Stimulated activated naive B cell treated with anti-CD40 and anti-IgM and Interleukin-4, amounts not matched to agents 10 μg/mL and 1 μg/mL and 100 μg/mL, for 72 hours (primary cell): ENCODE data around the gene PCBP3.

Experiments
- ATAC-seq, 2 donors: fragments of 150-1000 bp; cut with Tn5 transposase; replicated peaks; 2 replicates each; pipeline ENCODE4 v1.10.0; 2021; ENCODE audit warnings: moderate library complexity in 1 of 2
- DNase-seq: peaks from one replicate; pipeline ENCODE4 v3.0.0; 2021
- H3K27ac Mint-ChIP-seq: one replicate; pipeline ENCODE4 v1.8.0; 2022; ENCODE audit warnings: mild to moderate bottlenecking, mixed read lengths
- H3K27me3 Mint-ChIP-seq, 2 donors: one replicate each; pipeline ENCODE4 v1.8.0; 2022; ENCODE audit warnings: mixed read lengths in 2 of 2
- H3K36me3 Mint-ChIP-seq, 2 donors: one replicate each; pipeline ENCODE4 v1.8.0; 2022; ENCODE audit warnings: mixed read lengths in 2 of 2, mild to moderate bottlenecking in 1 of 2
- H3K4me1 Mint-ChIP-seq, 2 donors: one replicate each; pipeline ENCODE4 v1.8.0; 2022; ENCODE audit warnings: mixed read lengths in 2 of 2, mild to moderate bottlenecking in 1 of 2
- H3K4me3 Mint-ChIP-seq, 2 donors: one replicate each; pipeline ENCODE4 v1.8.0; 2022; ENCODE audit warnings: mild to moderate bottlenecking in 2 of 2, mixed read lengths in 2 of 2, moderate library complexity in 1 of 2
- H3K9me3 Mint-ChIP-seq, 2 donors: one replicate each; pipeline ENCODE4 v1.8.0; 2022; ENCODE audit warnings: mixed read lengths in 2 of 2, mild to moderate bottlenecking in 1 of 2

The PCBP3 gene

DNA sequence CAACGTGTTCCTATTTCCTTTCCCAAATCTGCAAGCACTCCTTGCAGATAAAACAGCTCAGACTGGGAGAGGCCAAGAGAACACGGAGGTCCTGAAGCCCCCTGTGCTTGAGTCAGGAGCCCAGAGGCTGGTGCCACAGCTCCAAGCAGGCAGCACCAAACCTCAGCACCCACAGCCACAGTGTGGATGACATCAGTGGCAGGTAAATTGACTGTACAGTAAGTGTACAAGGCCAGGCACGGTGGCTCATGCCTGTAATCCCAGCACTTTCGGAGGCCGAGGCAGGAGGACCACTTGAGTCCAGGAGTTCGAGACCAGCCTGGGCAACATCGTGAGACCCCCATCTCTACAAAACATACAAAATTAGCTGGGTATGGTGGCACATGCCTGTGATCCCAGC is 336.1 kb downstream of the PCBP3 start:
- H3K27ac Mint-ChIP-seq: no peak overlapping the region
- H3K9me3 Mint-ChIP-seq: peaks cover 3% of the 10 kb centered on the region in 2 donors
- H3K4me3 Mint-ChIP-seq: no peak overlapping the region
- DNase-seq (no peak), ATAC-seq (no peak)
- peaks cover 7 to 16% of the 10 kb centered on the region in 2 donors for H3K4me1 Mint-ChIP-seq
- H3K36me3 Mint-ChIP-seq: no peaks in the 10 kb centered on the region
- H3K27me3 Mint-ChIP-seq: peaks cover 26 to 51% of the 10 kb centered on the region in 2 donors

- Mint-ChIP-seq H3K4me3 (no peak overlapping the region), H3K27me3 (peaks cover 30 to 51% of the 10 kb centered on the region in 2 donors), H3K9me3 (peaks cover 5 to 7% of the 10 kb centered on the region in 2 donors), H3K36me3 (no peaks in the 10 kb centered on the region), H3K27ac (no peak overlapping the region), H3K4me1 (peaks cover 6 to 9% of the 10 kb centered on the region in 2 donors)
- ATAC-seq: no peak
- DNase-seq: no peak
These were observed 336.7 kb downstream of the PCBP3 start for GRCh38 chr21:45980271-45980670.

- H3K4me1 Mint-ChIP-seq: peaks cover 1 to 5% of the 10 kb centered on the region in 2 donors
- peaks cover 5 to 7% of the 10 kb centered on the region in 2 donors for H3K9me3 Mint-ChIP-seq
- peaks cover 26 to 47% of the 10 kb centered on the region in 2 donors for H3K27me3 Mint-ChIP-seq
- no peak overlapping the region for H3K4me3 Mint-ChIP-seq
- no peak overlapping the region for H3K27ac Mint-ChIP-seq
- H3K36me3 Mint-ChIP-seq: no peaks in the 10 kb centered on the region
- DNase-seq (no peak), ATAC-seq (no peak)
These were observed 337.2 kb downstream of the PCBP3 start for GRCh38 chr21:45980697-45981096.

DNA sequence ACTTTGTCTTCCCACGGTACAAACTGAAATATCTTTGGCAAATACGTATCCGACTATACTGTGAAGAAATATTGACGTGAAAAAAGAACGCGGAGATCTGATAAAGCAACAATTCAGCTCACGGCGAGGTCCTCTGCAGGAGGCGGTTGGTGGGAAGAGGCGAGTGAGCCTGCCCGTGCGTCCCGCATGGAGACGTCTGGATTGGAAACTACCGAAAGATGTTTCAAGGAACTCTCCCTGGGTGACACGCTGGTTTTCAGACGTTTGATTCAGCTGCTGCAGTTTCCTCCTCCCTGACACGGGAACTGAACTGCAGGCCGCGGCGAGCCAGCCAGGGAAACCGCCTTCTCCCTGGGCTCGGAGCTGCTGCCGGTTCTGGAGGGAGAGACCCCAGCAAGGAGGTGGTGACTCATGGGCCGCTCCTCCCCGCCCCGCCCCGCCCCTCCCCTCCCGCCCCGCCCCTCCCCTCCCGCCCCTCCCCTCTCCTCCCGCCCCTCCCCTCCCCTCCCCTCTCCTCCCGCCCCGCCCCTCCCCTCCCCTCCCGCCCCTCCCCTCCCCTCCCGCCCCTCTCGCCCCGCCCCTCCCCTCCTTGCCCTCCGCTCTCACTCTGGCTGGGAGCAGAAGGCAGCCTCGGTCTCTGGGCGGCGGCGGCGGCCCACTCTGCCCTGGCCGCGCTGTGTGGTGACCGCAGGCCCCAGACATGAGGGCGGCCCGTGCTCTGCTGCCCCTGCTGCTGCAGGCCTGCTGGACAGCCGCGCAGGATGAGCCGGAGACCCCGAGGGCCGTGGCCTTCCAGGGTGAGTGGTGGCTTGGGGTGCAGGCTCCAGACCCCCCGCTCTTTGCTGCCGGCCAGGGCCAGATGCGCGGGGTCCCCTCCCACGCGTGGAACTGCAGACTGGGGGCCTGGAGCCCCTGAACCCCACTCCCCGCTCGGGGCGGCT is 337.9 kb downstream of the PCBP3 start, which contains the start of gene COL6A1:
COL6A1 (plus strand) TSS at position 620 of the 941 bp plus-strand sequence; CDS start at position 701, 81 bp downstream.
- H3K27me3 Mint-ChIP-seq: peaks cover 20 to 40% of the 10 kb centered on the region in 2 donors

GRCh38 chr21:45982092-45982757 is 338.7 kb downstream of the PCBP3 start:
- H3K27ac Mint-ChIP-seq: no peak overlapping the region
- peaks cover 5 to 7% of the 10 kb centered on the region in 2 donors for H3K9me3 Mint-ChIP-seq
- ATAC-seq: peak; percentile 33 to 37
- H3K36me3 Mint-ChIP-seq: no peaks in the 10 kb centered on the region
- H3K4me3 Mint-ChIP-seq: peak overlapping the region; percentile 55 to 60
- peaks cover 0 to 5% of the 10 kb centered on the region in 2 donors for H3K4me1 Mint-ChIP-seq
- H3K27me3 Mint-ChIP-seq: peaks cover 21 to 33% of the 10 kb centered on the region in 2 donors
- DNase-seq: no peak

More for the DNA sequence above, 337.9 kb downstream of the PCBP3 start, which contains the start of gene COL6A1:
- ATAC-seq: peak; percentile 54 to 64
- Mint-ChIP-seq H3K27ac (no peak within 1 kb of the TSS), H3K4me1 (peaks cover 0 to 5% of the 10 kb centered on the region in 2 donors), H3K9me3 (peaks cover 5 to 7% of the 10 kb centered on the region in 2 donors), H3K4me3 (peak within 1 kb of the TSS; percentile 55 to 60), H3K36me3 (no peaks in the 10 kb centered on the region)
- DNase-seq: peak; percentile 39

DNA sequence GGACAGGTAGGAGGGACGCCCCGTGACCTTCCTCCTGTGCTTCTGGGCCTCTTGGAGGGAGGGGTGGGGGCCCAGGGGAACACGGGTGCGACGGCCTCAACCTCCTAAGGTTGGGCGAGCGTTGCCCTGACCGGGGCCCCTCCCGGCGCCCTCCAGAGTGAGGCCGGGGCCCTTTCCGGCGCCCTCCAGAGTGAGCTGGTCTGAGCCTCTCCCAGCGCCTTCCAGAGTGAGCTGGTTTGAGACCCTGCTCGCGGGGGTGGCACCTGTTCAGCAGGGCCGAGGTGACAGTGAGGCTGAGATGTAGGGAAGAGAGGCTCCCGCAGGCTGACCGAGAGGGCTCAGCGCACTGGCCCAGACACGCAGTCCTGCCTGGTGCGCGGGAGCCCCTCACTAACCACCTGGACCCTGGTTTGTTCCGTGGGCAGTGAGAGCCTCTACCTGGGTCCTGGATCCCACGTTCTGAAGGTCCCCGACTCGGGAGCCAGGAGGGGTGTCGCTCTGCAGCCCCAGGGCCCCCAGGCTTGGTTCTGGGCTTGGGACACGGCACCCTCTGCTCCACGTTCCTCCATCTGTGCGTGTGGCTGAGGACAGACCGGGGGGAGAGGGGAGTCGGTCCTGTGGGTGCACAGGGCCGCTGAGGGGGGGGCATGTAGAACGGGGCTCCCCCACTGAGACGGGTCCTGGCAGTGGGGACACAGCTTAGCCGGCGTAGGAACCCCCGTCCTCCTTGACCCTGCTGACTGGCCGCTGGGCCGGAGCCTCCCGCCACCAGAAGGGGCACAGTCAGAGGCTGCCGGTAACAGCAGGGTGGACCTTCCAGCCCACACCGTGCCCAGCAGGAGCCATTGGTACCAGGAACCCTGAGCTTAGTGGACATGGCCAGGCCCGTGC is 339.5 kb downstream of the PCBP3 start:
- DNase-seq: no peak
- peak overlapping the region in 1 of 2 donors; percentile 60 for H3K4me3 Mint-ChIP-seq

DNA sequence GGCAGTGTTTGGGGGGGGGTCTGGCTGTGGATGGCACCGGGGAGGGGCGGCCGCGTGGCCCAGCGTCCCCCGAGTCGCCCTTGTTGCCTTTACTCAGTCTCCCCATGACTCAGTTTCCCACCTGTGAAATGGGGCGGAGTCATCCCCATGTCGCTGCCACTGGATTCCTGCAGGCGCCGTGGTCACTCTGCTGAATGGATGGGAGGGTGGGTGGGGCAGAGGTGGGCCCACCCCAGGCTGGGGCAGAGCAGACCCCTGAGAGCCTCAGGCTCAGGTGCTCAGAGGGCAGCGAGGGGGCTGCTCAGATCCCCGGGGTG is 340.1 kb downstream of the PCBP3 start:
- no peak for DNase-seq
- no peak overlapping the region for H3K4me3 Mint-ChIP-seq
- H3K27ac Mint-ChIP-seq: no peak overlapping the region
- H3K4me1 Mint-ChIP-seq: peaks cover 0 to 5% of the 10 kb centered on the region in 2 donors
- ATAC-seq: no peak
- H3K27me3 Mint-ChIP-seq: peaks cover 19 to 21% of the 10 kb centered on the region in 2 donors
- no peaks in the 10 kb centered on the region for H3K36me3 Mint-ChIP-seq
- peaks cover 5 to 7% of the 10 kb centered on the region in 2 donors for H3K9me3 Mint-ChIP-seq

More for the DNA sequence above, 339.5 kb downstream of the PCBP3 start:
- Mint-ChIP-seq H3K36me3 (no peaks in the 10 kb centered on the region), H3K9me3 (peaks cover 5 to 7% of the 10 kb centered on the region in 2 donors), H3K27ac (no peak overlapping the region), H3K4me1 (peaks cover 0 to 5% of the 10 kb centered on the region in 2 donors), H3K27me3 (peaks cover 23 to 27% of the 10 kb centered on the region in 2 donors)
- ATAC-seq: no peak

GRCh38 chr21:45983981-45984551 is 340.5 kb downstream of the PCBP3 start:
- Mint-ChIP-seq H3K36me3 (no peaks in the 10 kb centered on the region), H3K9me3 (peaks cover 5 to 7% of the 10 kb centered on the region in 2 donors), H3K4me1 (peaks cover 0 to 5% of the 10 kb centered on the region in 2 donors), H3K27ac (no peak overlapping the region), H3K27me3 (peaks cover 18 to 19% of the 10 kb centered on the region in 2 donors), H3K4me3 (no peak overlapping the region)
- DNase-seq (no peak), ATAC-seq (no peak)

- no peaks in the 10 kb centered on the region for H3K36me3 Mint-ChIP-seq
- H3K27me3 Mint-ChIP-seq: peaks cover 15 to 19% of the 10 kb centered on the region in 2 donors
- DNase-seq (no peak), ATAC-seq (no peak)
- peaks cover 5 to 7% of the 10 kb centered on the region in 2 donors for H3K9me3 Mint-ChIP-seq
- H3K4me3 Mint-ChIP-seq: no peak overlapping the region
- peaks cover 0 to 2% of the 10 kb centered on the region in 2 donors for H3K4me1 Mint-ChIP-seq
- H3K27ac Mint-ChIP-seq: no peak overlapping the region
These were observed 341.1 kb downstream of the PCBP3 start for GRCh38 chr21:45984584-45985095.

GRCh38 chr21:45985471-45986315 is 342.2 kb downstream of the PCBP3 start:
- no peak for DNase-seq
- peaks cover 5 to 7% of the 10 kb centered on the region in 2 donors for H3K9me3 Mint-ChIP-seq
- no peaks in the 10 kb centered on the region for H3K4me1 Mint-ChIP-seq
- H3K4me3 Mint-ChIP-seq: no peak overlapping the region
- no peaks in the 10 kb centered on the region for H3K36me3 Mint-ChIP-seq
- no peak overlapping the region for H3K27ac Mint-ChIP-seq
- no peak for ATAC-seq
- peaks cover 14 to 19% of the 10 kb centered on the region in 2 donors for H3K27me3 Mint-ChIP-seq

DNA sequence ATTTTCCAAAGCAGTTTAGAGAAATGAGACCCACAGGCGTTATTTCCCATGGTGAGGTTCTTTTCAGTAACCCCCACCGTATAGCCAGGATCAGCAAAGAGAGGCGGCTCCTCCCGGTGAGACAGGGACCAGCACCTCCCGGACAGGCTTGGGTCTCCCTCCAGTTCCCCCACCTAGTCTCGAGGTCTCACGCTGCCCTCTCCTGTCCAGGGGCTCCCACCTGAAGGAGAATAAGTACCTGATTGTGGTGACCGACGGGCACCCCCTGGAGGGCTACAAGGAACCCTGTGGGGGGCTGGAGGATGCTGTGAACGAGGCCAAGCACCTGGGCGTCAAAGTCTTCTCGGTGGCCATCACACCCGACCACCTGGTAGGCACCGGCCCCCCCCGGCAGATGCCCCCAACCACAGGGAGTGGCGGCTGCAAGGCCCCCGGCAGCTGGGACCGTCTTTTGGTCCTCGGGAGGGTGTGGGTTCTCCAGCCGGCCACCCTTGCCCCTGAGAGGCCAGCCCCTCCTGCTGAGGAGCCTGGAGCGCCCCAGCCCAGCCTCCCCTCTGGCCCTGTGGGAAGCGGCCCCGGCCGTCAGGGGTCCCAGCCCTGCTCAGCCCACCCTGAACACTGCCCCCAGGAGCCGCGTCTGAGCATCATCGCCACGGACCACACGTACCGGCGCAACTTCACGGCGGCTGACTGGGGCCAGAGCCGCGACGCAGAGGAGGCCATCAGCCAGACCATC is 343.0 kb downstream of the PCBP3 start:
- no peak overlapping the region for H3K27ac Mint-ChIP-seq
- DNase-seq (no peak), ATAC-seq (no peak)
- no peaks in the 10 kb centered on the region for H3K36me3 Mint-ChIP-seq
- H3K27me3 Mint-ChIP-seq: peaks cover 14 to 19% of the 10 kb centered on the region in 2 donors
- H3K9me3 Mint-ChIP-seq: peaks cover 5 to 7% of the 10 kb centered on the region in 2 donors
- no peak overlapping the region for H3K4me3 Mint-ChIP-seq
- no peaks in the 10 kb centered on the region for H3K4me1 Mint-ChIP-seq

- Mint-ChIP-seq H3K36me3 (no peaks in the 10 kb centered on the region), H3K9me3 (peaks cover 5 to 7% of the 10 kb centered on the region in 2 donors), H3K27ac (no peak overlapping the region), H3K4me3 (no peak overlapping the region), H3K4me1 (no peaks in the 10 kb centered on the region), H3K27me3 (peaks cover 14 to 19% of the 10 kb centered on the region in 2 donors)
- DNase-seq (no peak), ATAC-seq (no peak)
These were observed 343.7 kb downstream of the PCBP3 start for GRCh38 chr21:45987121-45987711.
